GM18505 (cell line): ENCODE measurements around the gene ECM2.
"Not testable (repeated sequence)": the region's sequence is repeated elsewhere in the genome, so short reads cannot be mapped to it uniquely, and the experiment has no call there.

ENCODE experiments used
- ATAC-seq: cut with Tn5 transposase; IDR thresholded peaks from one replicate; pipeline ENCODE4 v1.9.1; 2021; ENCODE audit not compliant: unreplicated experiment
- POLR2A ChIP-seq: IDR thresholded peaks from 4 replicates; pipeline ENCODE4 v1.6.1; 2011; ENCODE audit warnings: borderline replicate concordance; ENCODE audit not compliant: insufficient read depth, insufficient read length; ENCODE audit errors: extremely low read depth

The ECM2 gene

DNA sequence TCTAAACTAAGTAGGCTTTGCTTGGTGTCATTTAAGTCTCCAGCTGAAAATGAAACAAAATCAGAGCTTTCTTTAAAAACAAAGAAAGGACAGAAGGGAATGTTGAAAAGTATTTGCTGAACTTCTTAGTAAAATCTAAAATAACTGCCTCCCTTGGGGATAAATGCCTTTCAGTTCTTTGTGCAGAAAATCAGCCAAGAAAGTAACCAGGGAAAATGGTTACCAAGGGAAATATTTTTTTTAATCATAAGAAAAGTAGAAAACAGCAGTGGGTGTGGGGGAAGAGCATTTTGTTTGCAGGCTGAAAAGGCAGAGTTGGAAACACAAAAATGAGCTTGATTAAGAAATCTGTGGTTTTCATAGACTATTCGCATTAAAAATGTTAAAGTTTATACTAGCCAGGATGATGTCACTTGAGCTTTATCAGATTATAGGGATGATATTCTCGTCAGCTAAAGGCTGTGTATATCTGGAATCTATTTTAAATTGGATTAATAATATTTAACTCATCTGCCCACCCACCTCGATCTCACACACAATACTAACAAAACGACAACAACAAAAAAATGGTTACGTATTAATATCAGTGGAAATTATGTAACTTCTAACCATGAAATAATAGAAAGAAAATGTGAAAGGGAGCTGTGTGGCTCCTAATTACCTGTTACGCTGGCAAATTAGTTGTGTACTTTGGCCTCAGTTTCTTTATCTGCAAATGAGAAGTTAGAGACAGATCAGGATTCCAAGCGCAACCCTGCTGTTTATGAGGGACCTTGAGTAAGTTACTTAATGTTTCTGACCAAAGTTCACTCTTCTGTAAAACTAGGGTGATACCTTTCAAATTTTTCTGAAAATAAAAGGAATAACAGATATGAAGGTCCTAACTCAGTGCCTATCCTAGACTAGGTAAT, at the start of gene ECM2:
Gene ECM2, minus strand, starts transcription at position 51 of the 911 bp plus-strand sequence. CDS start 13,124 bp downstream, outside the sequence.
- no peak for ATAC-seq
- TF ChIP-seq POLR2A, result no peak

DNA sequence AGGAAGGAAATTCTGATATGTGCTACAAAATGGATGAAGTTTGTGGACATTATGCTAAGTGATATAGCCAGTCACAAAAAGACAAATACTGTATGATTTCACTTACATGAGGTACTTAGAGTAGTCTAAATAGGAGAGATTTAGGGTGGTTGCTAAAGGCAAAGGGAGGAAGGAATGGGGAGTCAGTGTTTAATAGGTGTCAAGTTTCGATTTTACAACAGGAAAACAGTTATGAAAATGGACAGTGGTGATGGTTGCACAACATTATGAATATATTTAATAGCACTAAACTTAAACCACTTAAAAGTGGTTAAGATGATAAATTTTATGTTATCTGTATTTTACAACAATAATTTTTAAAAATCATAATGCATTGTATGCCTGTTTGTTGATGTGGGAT, 40.4 kb upstream of the ECM2 start:
- TF ChIP-seq POLR2A, result no peak
- no peak for ATAC-seq

DNA sequence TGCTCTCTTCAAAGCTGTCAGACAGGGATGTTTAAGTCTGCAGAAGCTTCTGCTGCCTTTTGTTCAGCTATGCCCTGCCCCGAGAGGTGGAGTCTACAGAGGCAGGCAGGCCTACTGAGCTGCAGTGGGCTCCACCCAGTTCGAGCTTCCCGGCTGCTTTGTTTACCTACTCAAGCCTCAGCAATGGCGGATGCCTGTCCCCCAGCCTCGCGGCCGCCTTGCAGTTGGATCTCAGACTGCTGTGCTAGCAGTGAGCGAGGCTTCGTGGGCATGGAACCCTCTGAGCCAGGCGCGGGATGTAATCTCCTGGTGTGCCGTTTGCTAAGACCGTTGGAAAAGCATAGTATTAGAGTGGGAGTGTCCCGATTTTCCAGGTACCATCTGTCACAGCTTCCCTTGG, 37.8 kb upstream of the ECM2 start:
- not testable (repeated sequence) for ATAC-seq

DNA sequence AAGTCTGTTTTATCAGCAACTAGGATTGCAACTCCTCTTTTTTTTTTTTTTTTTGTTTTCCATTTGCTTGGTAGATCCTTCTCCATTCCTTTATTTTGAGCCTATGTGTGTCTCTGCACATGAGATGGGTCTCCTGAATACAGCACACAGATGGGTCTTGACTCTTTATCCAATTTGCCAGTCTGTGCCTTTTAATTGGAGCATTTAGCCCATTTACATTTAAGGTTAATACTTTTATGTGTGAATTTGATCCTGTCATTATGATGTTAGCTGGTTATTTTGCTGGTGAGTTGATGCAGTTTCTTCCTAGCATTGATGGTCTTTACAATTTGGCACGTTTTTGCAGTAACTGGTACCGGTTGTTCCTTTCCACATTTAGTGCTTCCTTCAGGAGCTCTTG, 36.1 kb upstream of the ECM2 start:
- ATAC-seq, result not testable (repeated sequence)

DNA sequence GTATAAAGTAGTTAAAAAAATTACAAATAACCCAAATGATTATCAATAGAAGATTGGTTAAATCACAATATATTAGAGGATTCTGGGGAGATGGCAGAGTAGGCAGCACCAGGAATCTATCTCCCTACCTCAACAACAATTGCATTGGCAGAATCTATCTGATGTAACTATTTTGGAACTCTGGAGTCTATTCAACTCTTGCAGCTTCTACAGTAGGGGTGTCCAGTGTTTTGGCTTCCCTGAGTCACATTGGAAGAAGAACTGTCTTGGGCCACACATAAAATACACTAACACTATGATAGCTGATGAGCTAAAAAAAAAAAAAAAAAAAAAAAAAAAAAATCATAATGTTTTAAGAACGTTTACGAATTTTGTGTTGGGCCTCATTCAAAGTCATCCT, 29.2 kb upstream of the ECM2 start:
- no peak for ATAC-seq
- no peak for TF ChIP-seq POLR2A

DNA sequence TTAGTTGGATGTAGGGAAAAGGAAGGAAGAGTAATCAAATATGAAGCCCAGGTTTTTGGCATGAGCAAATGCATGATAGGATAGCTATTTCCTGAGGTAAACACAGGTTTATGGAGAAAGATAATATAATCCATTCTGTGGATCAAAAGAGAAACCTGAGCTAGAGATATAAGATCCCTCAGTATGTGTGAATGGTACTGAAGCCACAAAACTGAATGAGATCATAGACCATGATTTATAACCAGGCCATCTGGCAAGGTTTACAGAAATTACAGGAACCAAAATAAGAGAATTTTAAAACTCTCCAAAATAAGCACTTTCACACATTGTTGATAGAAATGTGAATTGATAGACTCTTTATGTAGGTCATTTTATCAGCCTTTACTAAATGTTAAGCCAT, 28.7 kb upstream of the ECM2 start:
- ATAC-seq, result no peak
- TF ChIP-seq POLR2A, result no peak

DNA sequence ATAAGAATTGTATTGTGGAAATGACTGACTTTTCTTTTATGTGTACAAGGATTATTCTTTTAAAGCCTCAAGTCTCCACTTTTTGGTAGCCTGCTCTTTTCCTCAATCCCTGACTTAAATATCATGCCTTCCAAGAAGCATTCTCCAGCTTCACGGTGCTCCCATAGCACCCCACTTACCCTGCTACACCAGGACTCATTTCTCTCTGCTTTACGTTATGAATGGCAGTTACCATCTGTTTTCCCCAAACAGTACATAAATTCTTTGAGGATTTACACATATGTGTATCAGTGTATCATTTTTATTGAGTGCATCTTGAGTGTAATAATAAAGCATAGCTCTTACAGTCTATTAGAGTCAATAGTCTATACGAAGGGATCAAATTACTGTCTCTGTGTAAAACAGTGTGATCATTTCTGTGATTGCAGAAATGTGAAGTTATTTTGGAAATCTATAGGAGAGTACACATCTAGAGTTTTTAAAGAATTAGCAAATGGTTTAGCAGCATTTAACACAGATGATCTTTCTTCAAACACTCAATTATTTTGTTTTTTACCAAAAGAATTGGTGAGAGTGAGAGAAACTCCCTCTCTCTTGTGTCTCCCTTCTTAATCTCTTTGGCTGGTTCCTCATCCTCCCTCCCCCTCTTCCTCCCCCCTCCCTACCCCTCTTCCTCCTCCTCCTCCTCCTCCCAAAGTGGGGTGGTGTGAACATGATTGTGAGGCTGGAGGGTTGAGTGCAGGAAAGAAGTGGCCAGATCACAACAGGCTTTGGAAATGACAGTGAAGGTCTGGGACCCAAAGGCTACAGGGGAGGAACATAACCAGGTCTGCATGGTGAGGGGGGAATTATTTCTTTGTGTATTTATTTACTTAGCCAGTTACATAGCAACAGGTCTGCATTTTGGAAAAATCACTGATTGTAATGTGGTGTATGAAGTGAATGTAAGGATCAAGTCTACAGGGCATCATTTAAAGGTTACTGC, 27.6 kb upstream of the ECM2 start:
- TF ChIP-seq POLR2A, result no peak
- no peak for ATAC-seq

DNA sequence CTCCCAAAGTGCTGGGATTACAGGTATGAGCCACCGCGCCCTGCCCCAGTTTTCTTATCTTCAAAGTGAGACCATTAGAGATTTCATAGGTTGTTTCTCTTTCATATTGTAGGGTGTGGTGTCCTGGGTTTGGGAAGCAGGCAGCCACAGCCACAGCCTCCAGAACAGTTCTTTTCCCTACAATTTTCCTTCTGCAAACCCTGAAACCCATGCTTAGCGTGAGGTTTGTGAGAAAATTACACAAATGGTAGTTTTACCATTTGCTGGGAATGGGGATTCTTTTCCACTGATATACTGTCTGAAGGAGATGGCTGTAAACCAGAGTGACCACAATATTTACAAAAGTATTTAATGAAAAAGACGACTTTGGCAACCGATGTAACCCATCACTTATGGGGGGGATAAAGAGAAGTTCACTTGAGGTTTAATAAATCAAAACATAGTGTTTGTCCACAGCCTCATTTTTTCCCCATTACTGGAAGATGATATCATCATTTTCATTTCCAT, 26.7 kb upstream of the ECM2 start:
- ATAC-seq, result no peak
- TF ChIP-seq POLR2A, result no peak

DNA sequence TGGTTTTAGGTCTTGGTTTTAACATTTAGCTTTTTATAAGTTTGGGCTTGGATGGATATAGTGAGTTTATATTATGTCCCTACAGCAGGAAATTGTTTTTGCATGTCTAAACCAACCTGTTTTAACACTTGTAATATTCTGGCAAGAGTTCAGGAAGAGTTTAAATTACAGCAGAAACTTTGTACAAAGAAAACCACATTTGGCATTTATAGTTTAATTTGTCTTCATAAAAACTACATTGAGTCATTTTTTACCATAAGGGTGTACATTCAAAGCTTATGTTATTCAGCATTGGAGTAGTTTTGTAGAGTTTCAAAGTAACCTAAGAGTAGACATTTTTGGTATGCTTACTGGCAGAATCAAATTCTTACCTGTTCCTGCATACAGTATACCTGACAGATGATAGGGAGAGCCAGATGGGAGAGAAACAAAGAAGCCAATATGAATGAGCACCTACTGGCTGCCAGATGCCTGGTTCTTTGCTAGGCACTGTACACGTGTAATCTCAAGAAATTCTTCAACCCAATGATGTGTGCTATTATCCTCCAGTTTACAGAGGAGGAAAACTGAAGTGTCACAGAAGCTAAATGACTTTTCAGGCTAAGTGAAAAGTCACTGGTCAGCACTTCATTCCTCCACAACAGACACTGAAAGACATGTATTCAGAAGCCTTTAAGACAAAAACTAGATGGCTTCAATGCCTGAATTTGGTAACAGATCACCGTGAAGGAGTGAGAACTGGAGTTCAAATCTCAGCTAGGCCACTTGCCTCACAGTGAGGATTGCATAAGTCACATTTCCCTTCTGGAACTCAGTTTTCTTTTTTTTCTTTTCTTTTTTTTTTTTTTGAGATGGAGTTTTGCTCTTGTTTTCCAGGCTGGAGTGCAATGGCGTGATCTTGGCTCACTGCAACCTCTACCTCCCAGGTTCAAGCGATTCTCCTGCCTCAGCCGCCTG, 25.9 kb upstream of the ECM2 start:
- no peak for ATAC-seq
- no peak for TF ChIP-seq POLR2A

DNA sequence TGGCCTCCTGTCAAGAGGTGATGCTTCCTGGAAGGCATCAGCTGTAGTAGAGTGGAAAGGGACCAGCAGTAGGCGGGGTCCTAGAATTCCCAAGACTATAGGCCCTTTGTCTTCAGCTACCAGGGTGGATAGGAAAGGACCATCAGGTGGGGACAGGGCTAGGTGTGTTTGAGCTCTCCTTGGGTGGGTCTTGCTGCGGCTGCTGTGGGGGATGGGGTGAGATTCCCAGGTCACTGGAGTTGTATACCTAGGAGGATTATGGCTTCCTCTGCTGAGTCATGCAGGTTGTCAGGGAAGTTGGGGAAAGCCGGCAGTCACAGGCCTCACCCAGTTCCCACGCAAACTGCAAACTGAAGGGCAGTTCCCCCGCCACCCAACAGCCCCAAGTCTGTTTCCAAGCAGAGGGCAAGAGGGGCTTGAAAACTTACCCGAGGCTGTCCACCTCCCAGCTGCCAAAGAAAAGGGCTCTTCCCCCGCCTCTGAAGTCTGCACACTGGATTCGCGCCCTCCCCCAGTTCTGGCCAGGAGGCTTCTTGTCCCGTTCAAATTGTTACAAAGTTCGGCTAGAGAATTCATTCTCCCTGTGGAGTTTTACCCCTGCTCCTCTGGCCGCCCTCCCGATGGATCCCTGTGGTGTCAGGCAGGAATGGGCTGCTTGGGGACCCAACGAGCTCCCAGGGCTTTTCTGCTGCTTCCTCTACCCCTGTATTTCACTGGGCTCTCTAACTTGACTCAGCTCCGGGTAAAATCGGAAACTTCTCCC, 23.0 kb upstream of the ECM2 start:
- ATAC-seq, result no peak
- TF ChIP-seq POLR2A, result no peak

DNA sequence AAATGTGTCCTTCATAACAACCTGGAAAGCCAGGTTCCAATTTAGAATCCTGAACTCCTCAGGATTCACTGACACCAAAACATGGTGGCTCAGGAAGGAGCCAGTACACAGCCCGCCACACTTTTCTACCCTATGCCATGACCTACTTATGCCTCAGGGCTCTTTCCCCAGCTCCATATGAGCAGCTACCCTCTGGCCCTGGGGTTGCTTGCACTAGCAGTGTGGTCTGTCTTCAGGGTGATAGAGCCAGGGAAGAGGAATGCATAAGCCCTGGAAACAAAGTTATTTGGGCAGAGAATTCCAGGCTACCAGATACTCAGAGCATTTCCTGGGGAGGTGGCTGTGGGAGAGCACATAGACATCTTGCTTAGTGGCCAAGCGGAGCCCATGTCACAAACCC, 15.0 kb upstream of the ECM2 start:
- TF ChIP-seq POLR2A, result no peak
- ATAC-seq, result no peak

DNA sequence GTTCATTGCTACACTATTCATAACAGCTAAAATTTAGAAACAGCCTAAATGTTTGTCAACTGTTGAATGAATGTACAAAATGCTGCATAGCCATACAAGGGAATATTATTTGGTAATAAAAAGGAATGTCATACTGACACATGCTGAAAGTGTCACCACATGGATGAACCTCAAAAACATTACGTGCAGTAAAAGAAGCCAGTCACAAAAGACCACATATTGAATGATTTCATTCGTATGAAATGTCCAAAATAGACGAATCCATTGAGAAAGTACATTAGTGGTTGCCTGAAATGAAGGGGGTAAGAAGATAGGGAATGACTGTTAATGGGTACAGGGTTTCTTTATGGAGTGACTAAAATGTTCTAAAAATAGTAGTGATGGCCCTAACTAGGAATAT, 11.6 kb upstream of the ECM2 start:
- TF ChIP-seq POLR2A, result no peak
- no peak for ATAC-seq

DNA sequence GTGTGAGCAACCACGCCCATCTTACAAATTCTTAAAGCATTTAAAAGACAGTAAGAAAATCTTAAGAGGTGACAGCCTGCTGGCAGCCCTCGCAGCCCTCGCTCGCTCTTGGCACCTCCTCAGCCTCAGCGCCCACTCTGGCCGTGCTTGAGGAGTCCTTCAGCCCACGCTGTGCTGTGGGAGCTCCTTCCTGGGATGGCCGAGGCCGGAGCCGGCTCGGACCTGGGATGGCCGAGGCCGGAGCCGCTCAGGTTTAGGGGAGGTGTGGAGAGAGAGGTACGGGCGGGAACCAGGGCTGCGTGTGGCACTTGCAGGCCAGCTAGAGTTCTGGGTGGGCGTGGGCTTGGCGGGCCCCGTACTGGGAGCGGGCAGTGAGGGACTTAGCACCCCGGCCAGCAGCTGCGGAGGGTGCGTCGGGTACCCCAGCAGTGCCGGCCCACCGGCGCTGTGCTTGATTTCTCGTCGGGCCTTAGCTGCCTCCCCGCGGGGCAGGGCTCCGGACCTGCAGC, 9.3 kb upstream of the ECM2 start:
- ATAC-seq, result no peak
- no peak for TF ChIP-seq POLR2A
